ENCODE measurements around the gene GJA3. TPM values are rescaled to one million over a fixed set of nuclear protein-coding genes. Genes with fewer than 3 reads are reported as not detected.

Gene GJA3
- total and polyA plus RNA-seq, 9 donors, result 0.08 to 0.34 (median 0.15) TPM; not detected in 2

DNA sequence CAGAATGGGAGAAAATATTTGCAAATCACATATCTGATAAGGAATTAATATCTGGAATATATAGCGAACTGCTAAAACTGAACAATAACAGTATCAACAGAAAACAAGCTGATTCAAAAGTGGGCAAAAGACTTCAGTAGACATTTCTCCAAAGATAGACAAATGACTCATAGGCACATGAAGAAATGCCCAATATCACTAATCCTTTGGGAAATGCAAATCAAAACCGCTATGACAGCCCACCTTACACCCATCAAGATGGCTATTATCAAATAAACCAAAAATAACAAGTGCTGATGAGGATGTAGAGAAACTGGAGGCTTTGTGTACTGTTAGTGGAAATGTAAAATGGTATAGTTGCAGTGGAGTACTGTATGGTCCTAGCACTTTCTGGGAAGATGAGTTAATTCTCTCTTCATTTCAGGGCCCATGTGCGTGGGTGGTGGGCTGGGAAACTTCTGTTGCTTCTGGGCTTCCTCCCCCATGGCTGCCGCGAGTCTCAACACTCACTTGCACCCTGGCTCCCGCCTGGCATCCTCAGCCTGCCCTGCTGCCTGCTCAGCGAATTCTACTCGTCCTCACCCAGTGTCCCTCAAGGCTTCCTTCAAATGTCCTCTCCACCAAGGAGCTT, 12.4 kb upstream of the GJA3 start:
- TF ChIP-seq, protein P1, sequence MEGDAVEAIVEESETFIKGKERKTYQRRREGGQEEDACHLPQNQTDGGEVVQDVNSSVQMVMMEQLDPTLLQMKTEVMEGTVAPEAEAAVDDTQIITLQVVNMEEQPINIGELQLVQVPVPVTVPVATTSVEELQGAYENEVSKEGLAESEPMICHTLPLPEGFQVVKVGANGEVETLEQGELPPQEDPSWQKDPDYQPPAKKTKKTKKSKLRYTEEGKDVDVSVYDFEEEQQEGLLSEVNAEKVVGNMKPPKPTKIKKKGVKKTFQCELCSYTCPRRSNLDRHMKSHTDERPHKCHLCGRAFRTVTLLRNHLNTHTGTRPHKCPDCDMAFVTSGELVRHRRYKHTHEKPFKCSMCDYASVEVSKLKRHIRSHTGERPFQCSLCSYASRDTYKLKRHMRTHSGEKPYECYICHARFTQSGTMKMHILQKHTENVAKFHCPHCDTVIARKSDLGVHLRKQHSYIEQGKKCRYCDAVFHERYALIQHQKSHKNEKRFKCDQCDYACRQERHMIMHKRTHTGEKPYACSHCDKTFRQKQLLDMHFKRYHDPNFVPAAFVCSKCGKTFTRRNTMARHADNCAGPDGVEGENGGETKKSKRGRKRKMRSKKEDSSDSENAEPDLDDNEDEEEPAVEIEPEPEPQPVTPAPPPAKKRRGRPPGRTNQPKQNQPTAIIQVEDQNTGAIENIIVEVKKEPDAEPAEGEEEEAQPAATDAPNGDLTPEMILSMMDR (IDR thresholded peaks at IDR 0.05), result no peak
- TF ChIP-seq EP300 (IDR thresholded peaks at IDR 0.05) (no peak), POLR2A (IDR thresholded peaks at IDR 0.05) (no peak)
- Histone ChIP-seq H3K36me3 (no peaks in the 10 kb centered on the region), H3K27ac (no peak overlapping the region), H3K4me1 (ENCODE audit: insufficient read depth) (no peaks in the 10 kb centered on the region), H3K27me3 (no peaks in the 10 kb centered on the region), H3K9me3 (no peaks in the 10 kb centered on the region), H3K4me3 (no peak overlapping the region)
- intact Hi-C loops (cut with DNase I), result no loop called here
- 82 to 86% (median 85%) methylated on average over 8 of the region's 8 CpGs for WGBS, 3 donors
- DNase-seq, result no peak

DNA sequence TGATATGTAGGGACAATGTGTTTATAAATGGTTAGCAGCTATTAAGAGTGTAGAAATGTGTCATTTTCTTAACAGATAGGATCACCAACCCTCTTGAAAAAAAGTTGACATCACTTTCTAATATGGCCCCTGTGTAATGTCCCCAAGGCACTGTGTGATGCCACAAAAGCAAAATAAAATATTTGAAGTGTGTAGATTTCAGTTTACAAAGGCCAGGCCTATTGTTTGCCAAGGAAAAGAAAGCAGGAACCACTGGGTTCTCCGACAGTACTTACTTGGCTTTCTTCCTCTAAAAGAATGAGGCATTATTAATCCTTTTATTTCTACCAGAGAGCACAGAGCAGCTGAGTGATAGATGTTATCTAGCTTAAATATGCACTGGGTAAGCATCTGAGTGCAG, 10.5 kb upstream of the GJA3 start:
- H3K4me3 ChIP-seq, result no peak overlapping the region
- no peaks in the 10 kb centered on the region for H3K4me1 ChIP-seq (ENCODE audit: insufficient read depth)
- H3K9me3 ChIP-seq, result no peaks in the 10 kb centered on the region
- WGBS, 3 donors, result 74 to 83% (median 83%) methylated on average over 1 of the region's 1 CpG
- no peak for TF ChIP-seq POLR2A (IDR thresholded peaks at IDR 0.05)
- TF ChIP-seq EP300 (IDR thresholded peaks at IDR 0.05), result no peak
- TF ChIP-seq, protein P1 (IDR thresholded peaks at IDR 0.05), result no peak
- no peaks in the 10 kb centered on the region for H3K27me3 ChIP-seq
- intact Hi-C loops (cut with DNase I), result no loop called here
- no peaks in the 10 kb centered on the region for H3K36me3 ChIP-seq
- DNase-seq, result no peak
- no peak overlapping the region for H3K27ac ChIP-seq

DNA sequence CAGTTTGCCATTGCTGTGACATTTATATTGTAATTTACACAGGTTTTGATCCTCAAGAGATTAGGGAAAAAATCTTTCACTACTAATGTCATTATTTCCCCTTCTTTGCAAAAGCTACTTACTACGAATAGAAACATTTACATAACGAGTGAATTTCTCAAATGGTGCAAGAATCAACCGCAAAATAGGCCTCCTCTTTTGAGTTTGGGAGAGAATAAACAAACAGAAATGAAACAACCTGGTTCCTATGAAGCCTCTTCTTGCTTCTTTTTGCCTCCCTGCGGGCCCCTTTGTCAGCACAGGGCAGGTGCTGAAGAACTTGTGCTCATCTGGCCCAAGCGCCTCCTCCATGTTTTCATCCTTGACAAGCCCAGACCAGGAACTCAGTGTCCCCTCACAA, 10.1 kb upstream of the GJA3 start:
- Histone ChIP-seq H3K4me1 (ENCODE audit: insufficient read depth) (no peaks in the 10 kb centered on the region), H3K9me3 (no peaks in the 10 kb centered on the region), H3K27me3 (no peaks in the 10 kb centered on the region), H3K4me3 (no peak overlapping the region), H3K27ac (no peak overlapping the region), H3K36me3 (no peaks in the 10 kb centered on the region)
- 88 to 94% (median 89%) methylated on average over 5 of the region's 5 CpGs for WGBS, 3 donors
- no peak for DNase-seq
- no peak for TF ChIP-seq EP300 (IDR thresholded peaks at IDR 0.05)
- TF ChIP-seq, protein P1 (IDR thresholded peaks at IDR 0.05), result no peak
- intact Hi-C loops (cut with DNase I), result no loop called here

DNA sequence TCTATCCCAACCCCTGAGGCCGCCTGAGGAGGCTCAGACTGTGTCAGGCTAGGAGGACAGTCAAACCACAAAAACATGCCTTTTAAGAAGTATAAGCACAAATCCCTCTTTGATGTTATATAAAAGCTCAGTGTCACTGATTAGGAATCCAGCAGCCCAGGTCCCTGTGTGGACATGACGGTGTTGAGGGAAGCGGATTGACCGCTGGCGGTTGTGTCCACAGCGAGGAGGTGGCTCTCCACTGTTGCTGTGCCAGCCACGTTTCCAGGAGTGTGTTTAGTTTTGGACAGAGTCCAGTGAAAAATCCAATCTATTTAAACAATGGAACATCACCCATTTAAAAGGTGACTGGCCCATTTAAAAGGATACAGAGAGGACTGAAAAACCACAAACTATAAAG, 7.5 kb upstream of the GJA3 start:
- 79 to 83% (median 83%) methylated on average over 7 of the region's 7 CpGs for WGBS, 3 donors
- H3K27me3 ChIP-seq, result no peaks in the 10 kb centered on the region
- intact Hi-C loops (cut with DNase I), result no loop called here

More for the DNA sequence above, 7.5 kb upstream of the GJA3 start:
- H3K27ac ChIP-seq, result no peak overlapping the region
- no peak overlapping the region for H3K4me3 ChIP-seq
- no peak for DNase-seq
- H3K4me1 ChIP-seq (ENCODE audit: insufficient read depth), result no peaks in the 10 kb centered on the region
- H3K9me3 ChIP-seq, result no peaks in the 10 kb centered on the region
- no peaks in the 10 kb centered on the region for H3K36me3 ChIP-seq
- TF ChIP-seq EP300 (IDR thresholded peaks at IDR 0.05) (no peak), POLR2A (IDR thresholded peaks at IDR 0.05) (no peak)
- TF ChIP-seq, protein P1 (IDR thresholded peaks at IDR 0.05), result no peak

All from ovary (tissue), 9 donors.